Stimulated activated CD4-positive, alpha-beta T cell treated with anti-CD3 and anti-CD28 coated beads, Interleukin-1b, Interleukin-23, amount 100 ng/mL, for 48 hours (primary cell): ENCODE results near the gene NEURL1.

ENCODE experiments used
- DNase-seq: peaks from one replicate; pipeline ENCODE4 v3.0.0-alpha.2; 2020

NEURL1 gene

GRCh38 chr10:103548581-103549348 is 55.3 kb downstream of the NEURL1 start:
- DNase-seq = no peak

DNA sequence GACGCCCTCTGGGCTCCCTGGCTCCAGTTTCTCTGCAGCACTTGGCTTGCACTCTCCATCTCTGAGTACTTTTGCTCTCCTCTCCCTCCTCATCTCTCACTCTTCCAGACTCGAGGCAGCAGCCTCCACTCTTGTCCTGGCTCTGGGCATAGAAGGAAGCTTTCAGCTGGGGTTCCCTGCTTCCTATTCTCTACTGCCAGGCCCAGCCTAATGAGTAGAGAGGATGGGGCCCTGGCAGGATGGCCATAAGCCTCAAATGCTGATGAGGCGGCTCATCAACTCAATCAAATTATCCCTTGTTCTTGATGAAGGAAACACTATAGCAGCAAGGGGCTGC is 55.8 kb downstream of the NEURL1 start:
- no peak for DNase-seq

DNA sequence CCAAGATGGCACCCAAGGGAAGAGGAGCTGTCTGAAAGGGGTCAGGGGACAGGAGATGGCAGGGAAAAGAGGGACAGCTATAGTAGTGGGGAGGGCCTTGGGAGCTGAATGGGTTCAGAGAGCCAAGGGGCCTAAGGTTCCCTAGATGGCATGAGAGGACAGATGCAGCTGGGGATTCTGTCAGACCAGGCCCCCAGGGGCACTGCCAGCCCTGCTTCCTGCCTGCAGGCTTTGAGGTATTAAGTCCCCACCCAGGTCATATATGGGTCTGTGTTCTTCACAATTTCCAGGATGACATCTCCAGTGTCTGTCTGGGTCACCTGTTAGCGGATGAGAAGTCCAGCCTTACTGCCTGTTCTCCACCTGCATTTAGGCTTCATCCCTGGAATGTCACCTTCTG is 56.7 kb downstream of the NEURL1 start:
- no peak for DNase-seq

GRCh38 chr10:103551619-103552602 is 58.4 kb downstream of the NEURL1 start:
- DNase-seq = no peak

DNA sequence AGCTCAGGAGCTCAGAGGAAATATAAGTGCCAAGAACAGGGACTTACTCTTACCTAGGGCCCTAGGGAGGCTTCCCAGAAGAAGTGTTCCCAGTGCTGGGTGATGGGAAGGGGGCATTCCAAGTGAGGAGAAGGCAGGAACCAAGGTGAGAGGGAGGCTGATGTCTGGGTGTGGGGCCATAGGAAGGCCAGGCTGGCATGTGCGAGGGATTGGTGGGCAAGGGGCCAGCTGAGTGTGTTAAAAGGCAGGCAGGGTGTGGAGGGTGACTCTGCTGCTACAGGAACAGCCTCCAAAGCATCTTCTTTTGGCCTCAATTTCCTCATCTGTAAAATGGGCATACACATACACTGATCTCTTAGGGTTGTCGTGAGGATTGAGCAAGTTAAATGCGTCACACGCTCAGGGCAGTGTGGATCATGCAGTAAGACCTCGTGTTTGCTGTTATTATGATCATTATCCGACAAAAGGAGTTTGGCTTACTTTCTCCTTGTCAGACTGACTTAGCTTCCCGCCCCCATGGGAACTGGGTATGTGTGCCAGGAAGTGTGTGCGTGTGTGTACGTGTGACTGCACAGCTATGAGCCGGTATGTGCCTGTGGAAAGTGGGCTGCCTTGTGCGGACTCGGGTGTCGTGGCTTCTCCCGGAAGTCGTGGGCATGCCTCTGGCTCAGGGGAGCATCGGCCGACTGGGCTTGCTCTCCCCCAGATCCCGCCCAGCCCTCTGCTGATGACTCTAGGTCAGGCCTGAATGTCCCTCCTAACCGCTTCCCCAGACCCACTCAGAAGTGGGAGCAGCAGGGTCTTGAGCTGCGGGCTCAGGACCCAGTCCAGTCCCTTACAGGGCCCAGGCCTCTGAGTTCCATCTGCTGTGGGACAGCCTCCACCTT is 59.6 kb downstream of the NEURL1 start:
- no peak for DNase-seq

DNA sequence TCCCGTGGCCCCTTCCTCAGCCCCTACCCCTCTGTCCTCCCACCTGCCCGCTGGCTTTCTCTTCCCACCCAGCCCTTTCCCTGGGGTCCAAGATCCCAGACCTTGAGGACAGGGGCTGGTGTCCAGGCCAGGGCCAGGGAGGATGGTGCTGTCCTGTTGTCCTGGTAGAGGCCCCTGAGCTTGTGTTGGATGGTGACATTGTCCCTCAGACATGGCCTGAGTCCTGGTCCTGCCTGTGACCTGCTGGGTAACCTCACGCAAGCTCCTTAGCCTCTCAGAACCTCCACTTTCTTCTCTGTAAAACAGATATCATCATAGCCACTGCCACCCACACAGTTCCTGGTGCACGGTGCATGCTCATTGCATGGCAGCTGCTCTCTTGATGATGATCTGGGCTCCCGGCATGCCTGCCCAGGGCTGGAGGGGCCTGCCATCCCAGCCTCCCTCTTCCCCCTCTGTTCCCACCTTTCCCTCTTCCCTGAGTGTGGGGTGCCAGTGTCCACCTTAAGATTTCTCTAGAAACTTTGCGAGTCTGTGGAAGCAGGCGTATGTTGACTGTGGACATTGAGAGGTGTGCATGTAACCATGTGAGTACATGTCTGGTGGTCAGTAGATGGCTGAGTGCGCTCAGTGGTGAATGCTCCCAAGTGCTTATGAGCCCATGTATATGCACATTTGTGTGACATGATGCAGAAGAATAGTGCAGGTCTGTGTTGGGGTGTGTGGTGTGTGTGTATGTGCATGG is 60.4 kb downstream of the NEURL1 start:
- peak; percentile 61 for DNase-seq

DNA sequence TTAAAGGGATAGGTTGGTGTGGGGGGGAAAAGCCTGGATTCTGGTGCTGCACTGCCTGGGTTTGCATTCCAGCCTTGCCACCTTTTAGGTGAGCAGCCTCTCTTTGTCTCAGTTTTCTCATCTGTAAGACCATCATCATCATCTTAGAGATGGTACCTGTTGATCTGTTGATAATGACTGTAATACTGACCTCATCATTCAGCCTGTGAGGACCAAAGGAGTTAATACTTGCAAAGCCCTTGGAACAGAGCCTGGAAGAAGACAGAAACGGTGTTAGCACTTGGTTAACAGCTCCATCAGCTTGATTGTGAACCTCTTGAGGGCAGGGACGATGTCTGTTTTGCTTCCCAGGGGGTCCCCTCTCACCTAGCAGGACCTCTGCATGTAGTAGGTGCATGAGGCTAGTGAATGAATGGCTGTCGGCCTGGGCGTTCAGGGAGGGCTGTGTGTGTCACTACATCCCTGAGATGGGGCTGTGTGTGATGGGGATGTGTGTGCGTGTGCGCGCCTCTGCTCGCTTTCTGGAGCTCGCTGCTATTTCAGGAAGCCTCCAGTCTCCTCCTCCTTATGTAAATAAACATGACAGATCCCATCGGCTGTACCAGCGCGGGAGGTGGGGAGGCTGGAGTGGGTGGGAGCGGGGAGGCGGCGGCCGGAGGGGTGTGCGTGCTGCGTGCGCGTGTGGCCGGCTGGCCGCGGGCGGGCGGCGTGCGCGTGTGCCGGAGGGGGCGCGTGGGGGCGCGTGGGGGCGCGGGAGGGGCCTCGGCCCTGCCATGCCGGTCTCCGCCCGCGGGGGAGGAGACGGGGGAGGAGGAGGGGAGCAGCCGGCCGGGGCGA is 61.2 kb downstream of the NEURL1 start:
- peak; percentile 18 for DNase-seq

DNA sequence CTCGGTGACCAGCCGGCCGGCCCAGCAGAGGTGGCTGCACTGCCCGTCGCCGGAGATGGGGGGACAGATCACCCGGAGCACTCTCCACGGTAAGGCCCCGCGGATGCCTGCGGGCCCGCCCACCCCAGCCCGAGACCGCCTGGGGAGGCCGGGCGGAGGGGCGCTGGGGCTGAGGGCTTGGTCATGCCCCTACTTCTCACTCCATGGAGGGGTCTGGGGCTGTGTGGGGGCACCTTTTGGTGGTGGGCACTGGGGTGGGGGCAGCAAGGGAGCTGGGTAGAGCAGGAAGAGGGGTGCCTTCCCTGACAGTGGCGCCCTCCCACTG is 61.8 kb downstream of the NEURL1 start:
- DNase-seq = no peak

GRCh38 chr10:103555712-103556111 is 62.2 kb downstream of the NEURL1 start:
- DNase-seq = no peak

DNA sequence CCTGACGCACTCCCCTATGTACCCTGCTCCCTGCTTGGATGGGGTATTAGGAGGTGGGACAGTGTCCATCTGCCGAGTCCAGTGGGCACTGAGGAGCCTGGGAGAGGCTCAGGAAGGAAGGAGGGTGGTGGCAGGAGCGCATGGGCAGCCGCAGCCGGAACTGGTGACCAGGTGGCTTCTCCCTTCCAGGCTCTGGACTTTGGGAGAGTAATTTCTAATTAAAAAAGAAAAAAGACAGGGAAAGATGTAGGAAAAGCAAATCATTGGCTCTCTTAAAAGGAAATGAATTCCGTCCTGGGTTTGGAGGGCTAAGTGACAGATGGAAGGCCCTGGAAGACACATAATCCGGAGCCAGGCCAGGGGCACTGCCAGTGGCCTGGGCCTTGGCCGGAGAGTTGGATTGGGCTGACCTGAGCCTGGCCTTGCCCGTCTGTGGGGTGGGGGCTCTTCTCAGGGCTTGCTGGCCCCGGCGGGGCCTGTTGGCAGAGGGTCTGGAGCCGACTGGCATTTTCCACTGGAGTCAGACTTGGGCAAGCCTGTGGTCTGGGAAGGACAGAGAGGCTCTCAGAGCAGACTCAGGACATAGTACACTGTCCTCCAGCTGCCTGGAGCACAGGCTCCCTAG is 63.0 kb downstream of the NEURL1 start:
- DNase-seq = no peak

- no peak for DNase-seq
These were observed 64.0 kb downstream of the NEURL1 start for GRCh38 chr10:103557455-103557854.

- DNase-seq = no peak
These were observed 65.4 kb downstream of the NEURL1 start for GRCh38 chr10:103558911-103559310.

GRCh38 chr10:103559776-103560175 is 66.3 kb downstream of the NEURL1 start:
- no peak for DNase-seq

GRCh38 chr10:103560886-103561285 is 67.4 kb downstream of the NEURL1 start:
- no peak for DNase-seq

- DNase-seq = no peak
These were observed 68.9 kb downstream of the NEURL1 start for GRCh38 chr10:103562383-103562782.

- no peak for DNase-seq
These were observed 70.0 kb downstream of the NEURL1 start for GRCh38 chr10:103563231-103564115.

GRCh38 chr10:103564116-103564501 is 70.6 kb downstream of the NEURL1 start:
- no peak for DNase-seq

GRCh38 chr10:103564776-103565520 is 71.4 kb downstream of the NEURL1 start:
- peak; percentile 55 for DNase-seq

GRCh38 chr10:103566536-103566935 is 73.0 kb downstream of the NEURL1 start:
- DNase-seq = no peak
